ENCODE results near the gene UBA6. TPM values are rescaled to one million over a fixed set of nuclear protein-coding genes. Genes with fewer than 3 reads are reported as not detected.
A peak's percentile ranks its signal among the peaks of the same experiment; 100 is the strongest.

Gene UBA6
- total RNA-seq, 1 donor from 2014 or later, result 69.6 TPM

DNA sequence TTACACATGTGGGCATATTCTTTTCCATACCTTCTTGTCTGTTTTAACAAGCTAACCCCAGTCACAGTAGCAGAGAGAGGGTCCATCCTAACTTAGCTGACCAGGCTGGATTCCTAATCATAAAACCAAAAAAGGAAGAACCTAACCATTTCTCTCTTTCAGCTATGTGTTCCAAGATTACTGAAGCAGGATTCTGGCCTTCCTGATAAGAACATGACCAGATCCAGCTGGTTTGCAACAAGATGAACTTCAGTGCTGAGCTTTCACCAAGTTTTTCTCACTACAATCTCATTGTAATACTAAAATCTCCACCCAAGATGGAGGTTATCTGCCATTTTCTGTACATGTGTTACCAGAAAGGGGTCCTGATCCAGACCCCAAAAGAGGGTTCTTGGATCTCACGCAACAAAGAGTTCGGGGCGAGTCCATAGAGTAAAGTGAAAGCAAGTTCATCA is 20.4 kb upstream of the UBA6 start:
- no peak for DNase-seq (ENCODE audit: extremely low spot score, unreplicated experiment)
- no peak for TF ChIP-seq CTCF (conservative IDR thresholded peaks at IDR 0.05)
- peaks cover 4% of the 10 kb centered on the region for H3K4me1 Mint-ChIP-seq (ENCODE audit: unreplicated experiment)
- no peak overlapping the region for H3K4me3 Mint-ChIP-seq
- H3K36me3 Mint-ChIP-seq, result peaks cover 5% of the 10 kb centered on the region
- H3K27me3 Mint-ChIP-seq, result no peaks in the 10 kb centered on the region
- H3K9me3 Mint-ChIP-seq, result peaks cover 5% of the 10 kb centered on the region
- H3K27ac Mint-ChIP-seq, result peak overlapping the region; percentile 8

GRCh38 chr4:67719953-67720617 is 19.1 kb upstream of the UBA6 start:
- H3K27ac Mint-ChIP-seq, result no peak overlapping the region
- TF ChIP-seq CTCF (conservative IDR thresholded peaks at IDR 0.05), result no peak
- no peak for DNase-seq (ENCODE audit: extremely low spot score, unreplicated experiment)
- H3K9me3 Mint-ChIP-seq, result peaks cover 5% of the 10 kb centered on the region
- no peaks in the 10 kb centered on the region for H3K27me3 Mint-ChIP-seq
- H3K36me3 Mint-ChIP-seq, result peaks cover 5% of the 10 kb centered on the region
- H3K4me3 Mint-ChIP-seq, result no peak overlapping the region
- H3K4me1 Mint-ChIP-seq (ENCODE audit: unreplicated experiment), result peaks cover 4% of the 10 kb centered on the region

DNA sequence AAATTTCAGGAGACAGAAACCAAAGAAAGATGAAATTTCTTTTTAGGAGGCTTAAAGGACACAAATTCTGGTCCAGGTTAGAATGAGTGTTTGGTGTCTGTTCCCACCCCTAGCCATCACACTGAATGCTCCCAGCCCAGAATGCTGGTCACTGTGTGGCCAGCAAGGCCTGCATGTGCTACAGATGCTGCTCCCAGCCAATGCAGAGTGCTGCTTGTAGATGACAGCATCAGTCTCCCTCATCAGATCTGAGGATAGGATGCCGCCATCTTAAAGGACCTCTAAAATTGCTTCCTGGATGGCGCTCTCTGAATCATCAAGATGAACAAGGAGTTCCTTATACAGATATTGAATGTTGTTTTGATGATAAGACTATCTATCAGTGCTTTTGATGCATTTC is 17.9 kb upstream of the UBA6 start:
- DNase-seq (ENCODE audit: extremely low spot score, unreplicated experiment), result no peak
- Mint-ChIP-seq H3K4me3 (no peak overlapping the region), H3K4me1 (ENCODE audit: unreplicated experiment) (peaks cover 9% of the 10 kb centered on the region), H3K9me3 (peaks cover 5% of the 10 kb centered on the region), H3K27me3 (no peaks in the 10 kb centered on the region), H3K27ac (no peak overlapping the region), H3K36me3 (peaks cover 8% of the 10 kb centered on the region)
- no peak for TF ChIP-seq CTCF (conservative IDR thresholded peaks at IDR 0.05)

DNA sequence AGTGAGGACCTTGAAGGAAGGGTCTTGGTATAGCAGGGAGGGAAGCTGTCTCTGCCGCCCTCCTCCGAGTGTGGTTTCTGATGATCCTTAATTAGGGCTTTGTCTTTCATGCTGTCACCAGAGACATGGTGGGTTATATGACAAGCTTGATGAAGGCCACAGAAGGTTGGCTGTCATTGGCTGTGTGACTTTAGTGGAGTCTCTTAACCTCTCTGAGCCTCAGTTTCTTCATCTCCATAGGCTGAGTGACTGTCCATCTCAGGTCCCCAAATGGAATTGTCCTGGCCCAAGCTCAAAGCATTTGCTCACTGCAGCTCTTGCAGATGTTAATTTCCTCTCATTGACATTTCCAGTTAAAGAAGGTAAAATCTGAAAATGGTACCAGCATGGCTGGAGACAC is 16.6 kb upstream of the UBA6 start:
- TF ChIP-seq CTCF (conservative IDR thresholded peaks at IDR 0.05), result no peak
- Mint-ChIP-seq H3K4me1 (ENCODE audit: unreplicated experiment) (peaks cover 17% of the 10 kb centered on the region), H3K36me3 (peaks cover 8% of the 10 kb centered on the region), H3K27me3 (no peaks in the 10 kb centered on the region), H3K4me3 (no peak overlapping the region), H3K27ac (no peak overlapping the region), H3K9me3 (peaks cover 5% of the 10 kb centered on the region)
- no peak for DNase-seq (ENCODE audit: extremely low spot score, unreplicated experiment)

DNA sequence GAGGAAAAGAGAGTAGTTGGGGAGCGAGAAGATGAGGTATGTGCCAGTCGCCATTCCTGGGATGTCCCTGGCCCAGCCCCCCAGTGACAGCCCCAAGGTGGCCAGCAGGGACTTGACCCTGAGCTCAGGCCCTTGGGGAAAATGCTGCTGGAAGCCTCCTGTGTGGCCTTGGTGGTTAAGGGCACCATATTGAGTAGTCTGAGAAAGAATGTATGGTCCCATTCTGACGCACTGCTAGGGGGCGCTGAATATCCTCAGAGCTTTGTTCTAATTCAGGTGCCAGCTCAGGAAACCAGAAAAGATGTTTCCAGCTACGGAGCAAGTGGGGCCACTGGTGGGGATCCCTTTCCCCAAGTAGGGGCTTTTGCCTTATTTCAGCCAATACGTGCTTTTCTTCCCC is 14.0 kb upstream of the UBA6 start:
- Mint-ChIP-seq H3K27ac (no peak overlapping the region), H3K27me3 (no peaks in the 10 kb centered on the region), H3K9me3 (no peaks in the 10 kb centered on the region), H3K4me3 (no peak overlapping the region), H3K36me3 (peaks cover 3% of the 10 kb centered on the region), H3K4me1 (ENCODE audit: unreplicated experiment) (peaks cover 25% of the 10 kb centered on the region)
- DNase-seq (ENCODE audit: extremely low spot score, unreplicated experiment), result no peak
- no peak for TF ChIP-seq CTCF (conservative IDR thresholded peaks at IDR 0.05)

- no peak for DNase-seq (ENCODE audit: extremely low spot score, unreplicated experiment)
These were observed 13.3 kb upstream of the UBA6 start for GRCh38 chr4:67714248-67714583.

More at GRCh38 chr4:67714248-67714583, 13.3 kb upstream of the UBA6 start:
- Mint-ChIP-seq H3K27me3 (no peaks in the 10 kb centered on the region), H3K4me3 (peak overlapping the region; percentile 17), H3K4me1 (ENCODE audit: unreplicated experiment) (peaks cover 25% of the 10 kb centered on the region), H3K27ac (peak overlapping the region; percentile 83), H3K36me3 (peaks cover 3% of the 10 kb centered on the region), H3K9me3 (no peaks in the 10 kb centered on the region)
- no peak for TF ChIP-seq CTCF (conservative IDR thresholded peaks at IDR 0.05)

All from type B pancreatic cell (in vitro differentiated cells).